Middle frontal gyrus (tissue), 1 donor: ENCODE data around the gene TCL1B.
"Not testable (repeated sequence)": the region's sequence is repeated elsewhere in the genome, so short reads cannot be mapped to it uniquely, and the experiment has no call there.

Source experiments
- DNase-seq: peaks from one replicate; pipeline ENCODE4 v3.0.0-alpha.2; 2015; ENCODE audit warnings: low spot score; ENCODE audit errors: extremely low spot score

The TCL1B gene

DNA sequence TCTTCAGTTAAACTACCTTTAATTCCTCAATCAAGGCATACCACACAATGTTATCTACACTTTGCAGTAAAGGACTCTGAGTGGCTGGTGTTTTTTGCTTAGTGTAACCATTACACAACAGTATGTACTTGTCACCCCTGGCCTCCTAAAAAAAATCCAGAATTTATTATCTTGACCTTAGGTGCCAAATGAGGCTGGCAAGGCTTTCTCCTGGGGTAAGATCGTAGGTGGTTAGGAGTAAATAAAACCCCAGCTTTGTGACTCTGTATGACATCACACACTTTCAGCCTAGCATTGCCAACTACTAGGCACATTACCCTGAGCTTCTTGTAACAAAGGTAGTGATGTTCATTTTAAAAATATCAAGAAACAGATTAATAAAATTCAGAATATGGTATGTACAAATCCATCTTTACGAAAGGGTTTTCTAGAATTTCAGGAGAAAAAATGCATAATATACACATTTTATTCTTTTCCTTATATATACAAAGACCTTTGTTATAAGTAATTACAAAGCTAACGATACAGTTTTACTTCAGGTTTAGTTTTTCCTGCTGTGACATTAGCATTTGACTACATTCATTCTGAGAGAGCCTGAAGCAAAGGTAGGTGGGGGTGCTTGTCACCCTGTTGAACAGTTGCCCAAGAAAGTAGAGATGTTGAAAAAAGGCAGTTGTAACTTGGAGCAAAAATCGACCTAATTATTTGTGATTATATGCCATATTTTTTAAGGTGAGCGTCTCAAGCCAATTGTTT lies 14.2 kb downstream of the TCL1B start:
- no peak for DNase-seq

DNA sequence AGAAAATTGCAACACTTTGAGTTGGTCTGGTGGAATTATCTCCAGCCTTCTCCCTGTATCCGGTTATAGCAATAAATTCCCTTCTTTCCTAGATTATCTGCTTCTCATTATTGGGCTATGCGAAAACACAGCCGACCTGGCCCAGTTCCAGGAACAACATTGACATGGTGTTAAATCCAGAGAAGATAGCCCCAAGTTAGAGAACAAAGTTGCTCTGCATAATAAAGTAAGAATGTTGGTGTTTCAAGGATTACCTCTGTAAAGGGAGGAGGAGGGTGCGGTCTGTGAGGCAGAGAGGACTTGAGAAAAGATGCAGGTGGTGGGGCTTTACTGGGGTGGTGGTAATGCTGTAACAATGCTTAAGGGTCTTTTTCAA lies 15.6 kb downstream of the TCL1B start:
- DNase-seq, result no peak

DNA sequence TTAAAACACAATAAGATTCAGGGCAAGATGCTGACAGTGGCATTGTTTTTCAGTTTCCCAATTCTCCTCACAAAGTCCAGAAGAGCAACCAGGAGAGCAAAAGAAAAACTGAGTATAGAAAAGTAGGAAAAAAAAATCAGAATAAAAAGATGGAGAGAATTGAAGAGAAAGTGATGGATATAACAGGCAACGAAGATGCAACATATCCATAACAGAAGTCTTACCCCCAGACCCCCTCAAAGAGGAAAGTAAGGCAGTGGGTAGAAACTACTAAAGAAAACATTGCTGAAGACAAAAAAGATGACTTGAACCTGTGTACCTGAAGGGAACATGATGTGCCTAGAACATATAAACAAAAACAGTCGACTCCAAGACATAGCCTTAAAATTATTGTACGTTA lies 17.1 kb downstream of the TCL1B start:
- DNase-seq, result no peak

DNA sequence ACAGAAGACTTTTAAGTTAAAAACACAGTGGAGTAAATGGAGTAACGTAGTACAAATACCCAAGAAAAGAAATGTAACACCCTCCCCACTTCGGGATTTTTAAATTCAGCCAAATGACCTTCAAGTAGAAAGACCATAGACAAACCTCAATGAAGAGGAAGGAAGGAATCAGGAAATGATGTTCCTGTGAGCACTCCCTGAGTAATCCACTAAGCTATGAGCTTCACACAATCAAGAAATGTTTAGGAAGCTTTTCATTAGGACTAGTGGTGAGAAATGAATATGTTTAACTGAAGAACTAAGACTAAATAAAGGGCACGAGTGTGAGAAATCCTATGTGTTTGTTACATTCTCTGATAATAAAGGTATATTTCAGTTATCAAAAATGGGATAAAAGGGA lies 17.6 kb downstream of the TCL1B start:
- no peak for DNase-seq

DNA sequence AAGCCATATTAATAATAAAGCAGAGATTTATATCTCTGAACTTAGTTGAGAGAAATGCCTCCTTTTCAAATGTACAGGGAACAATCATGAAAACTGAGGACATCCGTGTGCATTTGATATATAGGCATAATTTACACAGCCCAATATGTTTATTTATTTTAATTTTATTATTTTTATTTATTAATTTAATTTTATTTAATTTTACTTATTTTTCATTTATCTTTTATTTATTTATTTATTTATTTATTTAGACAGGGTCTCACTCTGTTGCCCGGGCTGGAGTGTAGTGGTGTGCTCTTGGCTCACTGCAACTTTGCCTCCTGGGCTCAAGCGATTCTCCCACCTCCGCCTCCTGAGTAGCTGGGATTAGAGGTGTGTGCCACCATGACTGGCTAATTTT lies 19.3 kb downstream of the TCL1B start:
- no peak for DNase-seq

DNA sequence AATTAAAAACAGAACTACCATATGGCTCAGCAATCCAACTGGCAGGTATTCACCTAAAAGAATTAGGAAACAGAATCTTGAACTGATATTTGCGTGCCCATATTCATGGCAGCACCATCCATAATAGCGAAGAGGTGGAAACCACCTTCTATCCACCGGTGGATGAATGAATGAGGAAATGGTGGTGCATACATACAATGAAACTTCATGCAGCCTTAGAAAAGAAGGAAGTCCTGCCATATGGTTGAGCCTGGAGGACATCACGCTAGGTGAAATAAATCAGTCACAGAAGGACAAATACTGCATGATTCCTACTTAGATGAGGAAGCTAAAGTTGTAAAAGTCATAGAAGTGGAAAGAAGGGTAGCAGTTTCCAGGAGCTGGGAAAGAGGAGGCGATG lies 21.1 kb downstream of the TCL1B start:
- DNase-seq, result no peak

DNA sequence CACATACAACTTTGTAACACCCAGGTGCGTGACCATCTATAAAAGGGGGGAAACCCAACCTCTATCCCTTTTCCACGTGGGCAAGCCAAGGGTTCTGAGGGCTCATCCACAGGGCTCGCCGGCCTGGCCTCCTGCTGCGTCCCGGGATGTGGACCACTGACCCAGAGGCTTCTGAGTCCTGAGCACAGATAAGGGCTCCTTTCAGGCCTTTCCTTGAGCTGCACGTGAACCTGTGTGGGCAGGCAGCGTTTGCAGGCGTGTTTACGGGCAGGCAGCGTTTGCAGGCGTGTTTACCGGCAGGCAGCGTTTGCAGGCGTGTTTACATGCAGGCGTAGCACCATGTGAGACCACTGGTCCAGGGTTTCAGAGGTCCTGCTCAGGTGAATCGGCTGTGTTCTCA lies 23.9 kb downstream of the TCL1B start:
- DNase-seq, result no peak

DNA sequence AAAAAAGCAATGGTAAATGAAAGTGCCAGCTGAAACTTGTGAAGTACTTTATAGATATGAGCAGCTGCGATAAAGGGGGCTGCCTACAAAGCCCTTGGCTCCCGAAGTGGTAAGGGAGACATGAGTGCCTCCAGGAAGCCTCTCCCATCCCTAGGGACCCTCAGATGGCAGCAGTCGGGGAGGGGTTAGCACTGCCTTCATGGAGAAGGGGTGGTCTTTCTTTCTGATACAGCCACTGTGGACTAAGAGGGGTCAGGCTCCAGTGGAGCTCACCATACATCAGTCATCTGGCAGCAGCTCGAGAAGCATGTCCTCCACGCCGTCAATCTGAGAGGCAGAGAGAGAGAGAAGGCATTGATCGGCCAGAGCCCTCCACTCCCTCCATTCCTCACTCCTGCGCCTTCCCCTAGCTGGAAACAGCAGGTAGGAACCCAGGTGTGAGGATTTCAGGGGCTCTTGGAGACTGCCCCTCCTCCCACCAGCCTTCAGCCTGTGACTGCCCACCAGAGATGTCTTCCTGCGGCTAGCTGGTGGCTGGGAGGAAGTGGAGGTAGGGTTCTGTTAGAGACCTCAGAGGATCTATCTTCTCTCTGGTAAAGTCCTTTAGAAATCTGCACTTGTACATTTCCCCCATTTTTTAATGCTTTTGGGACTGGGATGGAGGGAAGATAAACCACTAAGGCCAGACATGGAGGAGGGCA lies 25.4 kb downstream of the TCL1B start:
- no peak for DNase-seq

DNA sequence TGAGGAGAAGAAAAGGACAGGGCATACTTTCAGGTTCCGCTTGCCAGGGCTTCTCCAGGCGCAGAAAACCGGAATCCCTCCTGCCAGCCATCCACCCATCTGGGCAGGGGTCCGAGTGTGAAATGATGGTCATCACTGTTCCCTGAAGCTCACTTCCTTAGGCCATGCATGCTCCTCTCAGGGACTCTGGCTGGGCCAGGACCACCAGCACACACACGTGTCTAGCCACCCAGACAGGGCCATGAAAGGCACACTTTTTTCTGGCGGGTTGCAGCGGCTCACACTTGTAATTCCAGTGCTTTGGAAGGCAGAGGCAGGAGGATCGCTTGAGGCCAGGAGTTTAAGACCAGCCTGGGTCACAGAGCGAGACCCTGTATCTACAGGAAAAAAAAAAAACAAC lies 26.2 kb downstream of the TCL1B start:
- no peak for DNase-seq

DNA sequence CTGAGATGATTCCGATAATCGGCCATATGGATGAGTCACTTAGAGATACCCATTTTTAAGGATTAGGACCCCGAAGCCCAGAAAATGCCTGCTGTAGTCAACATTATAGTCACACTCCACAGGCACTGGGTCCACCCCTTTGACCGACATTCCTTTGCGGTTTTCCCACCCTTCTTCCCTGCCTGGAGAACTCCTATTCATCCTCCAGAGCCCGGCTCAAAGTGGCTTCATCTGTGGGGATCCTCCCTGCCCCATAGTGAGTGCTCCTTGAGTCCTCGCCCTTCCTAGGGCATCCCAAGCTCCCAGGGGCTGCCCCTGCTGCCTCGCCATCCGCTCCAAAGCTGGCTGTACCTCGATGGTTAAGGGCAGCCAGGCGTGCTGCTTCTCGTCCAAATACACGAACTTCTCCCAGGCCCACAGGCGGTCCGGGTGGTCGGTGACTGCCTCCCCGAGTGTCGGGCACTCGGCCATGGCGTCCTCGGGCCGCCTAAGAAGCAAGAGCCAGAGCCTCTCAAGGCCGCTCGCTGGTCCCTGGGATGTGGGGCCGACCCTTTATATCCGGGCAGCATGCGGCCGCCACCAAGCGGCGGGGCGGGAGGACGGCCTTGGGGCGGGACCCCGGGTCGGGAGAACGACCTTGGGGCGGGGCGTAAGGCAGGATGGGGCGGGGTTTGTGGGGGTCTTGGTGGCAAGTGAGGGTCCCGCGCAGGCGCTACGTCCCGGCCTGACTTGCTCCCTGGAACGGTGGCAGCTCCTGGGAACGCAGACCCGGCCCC lies 27.6 kb downstream of the TCL1B start, which contains the start of gene TCL1A:
TCL1A (minus strand) TSS at position 530 of the 776 bp plus-strand sequence; CDS start at position 471, 59 bp downstream.
- no peak for DNase-seq

DNA sequence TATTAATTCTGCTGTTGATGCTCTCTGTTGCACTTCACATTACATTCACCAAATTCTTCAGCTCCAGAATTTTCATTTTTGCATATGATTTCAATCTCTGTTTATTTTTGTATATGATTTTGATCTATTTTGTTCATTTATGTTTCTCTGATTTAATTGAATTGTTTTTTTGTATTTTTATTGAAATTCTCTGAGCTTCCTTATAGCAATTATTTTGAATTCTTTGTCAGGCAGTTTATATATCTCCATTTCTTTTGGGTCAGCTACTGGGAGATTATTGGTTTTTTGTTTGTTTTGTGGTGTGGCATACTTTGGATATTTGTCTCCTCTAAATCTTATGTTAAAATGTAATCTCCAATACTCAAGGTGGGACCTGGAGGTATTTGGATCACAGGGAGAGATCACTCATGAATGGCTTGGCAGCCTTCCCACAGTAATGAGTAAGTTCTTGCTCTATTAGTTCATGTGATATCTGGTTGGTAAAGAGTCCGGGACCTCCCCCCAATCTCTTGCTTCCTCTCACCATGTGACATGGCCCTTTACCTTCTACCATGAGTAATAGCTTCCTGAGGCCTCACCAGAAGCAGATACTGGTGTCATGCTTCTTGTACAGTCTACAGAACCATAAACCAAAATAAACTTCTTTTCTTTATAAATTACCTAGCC lies 36.4 kb downstream of the TCL1B start:
- DNase-seq, result no peak

DNA sequence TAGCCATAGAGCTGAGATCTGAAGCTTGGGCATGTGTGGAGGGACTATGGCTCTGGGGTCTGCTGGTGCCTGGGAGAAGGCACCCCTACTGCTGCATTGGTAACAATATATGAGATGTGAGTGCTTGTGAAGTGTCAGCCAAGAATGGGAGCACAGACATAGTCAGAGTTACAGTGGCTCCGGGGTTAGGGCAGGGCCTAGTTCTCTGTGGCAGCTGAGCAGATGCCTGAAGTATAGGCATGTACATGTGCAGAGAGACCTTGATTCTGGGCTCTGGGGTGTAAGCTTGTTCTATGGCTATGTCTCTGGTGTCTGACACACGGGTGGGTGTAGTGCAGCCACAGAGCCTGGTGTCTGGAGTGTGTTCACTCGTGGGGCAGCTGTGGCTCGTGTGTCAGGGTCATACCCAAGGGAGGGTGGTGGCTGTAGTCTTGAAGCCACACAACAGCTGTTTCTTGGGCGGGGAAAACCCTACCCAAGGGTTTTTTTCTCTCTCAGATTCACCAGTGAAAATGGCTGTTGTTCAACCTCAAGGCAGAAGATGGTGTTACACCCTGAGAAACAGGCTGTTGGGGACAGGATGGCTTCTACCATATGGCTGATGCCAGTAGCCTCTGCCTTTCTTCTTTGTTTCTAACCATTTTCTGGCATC lies 39.6 kb downstream of the TCL1B start:
- no peak for DNase-seq

DNA sequence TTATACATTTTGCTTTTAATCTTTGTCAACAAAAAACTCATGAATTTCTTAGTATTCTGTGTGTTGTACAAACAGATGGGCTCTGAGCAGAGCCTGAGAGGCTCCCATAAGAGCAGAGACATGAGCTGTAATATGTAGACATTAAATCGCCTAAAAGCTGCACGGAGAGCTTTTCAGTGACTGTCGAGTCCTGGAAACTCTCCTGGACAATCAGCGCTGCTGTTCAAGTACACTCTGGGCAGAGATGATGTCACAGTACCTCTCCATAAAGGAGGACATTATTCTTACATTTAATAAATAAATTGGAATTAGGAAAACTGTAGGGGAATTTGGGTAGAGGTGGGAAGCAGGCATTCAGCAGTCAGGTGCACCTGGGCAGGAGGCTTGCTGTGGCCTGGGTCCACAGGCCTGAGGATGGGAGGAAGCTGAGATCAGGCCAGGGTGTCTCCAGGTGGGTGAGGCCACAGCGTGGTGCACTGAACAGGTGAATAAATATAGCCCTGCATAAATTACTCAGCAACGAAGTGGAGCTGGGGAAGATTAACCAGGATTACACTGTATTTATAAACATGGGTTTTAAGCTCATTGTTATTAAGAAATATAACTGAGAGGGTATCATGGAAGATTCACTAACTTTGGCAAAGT lies 41.0 kb downstream of the TCL1B start:
- no peak for DNase-seq

DNA sequence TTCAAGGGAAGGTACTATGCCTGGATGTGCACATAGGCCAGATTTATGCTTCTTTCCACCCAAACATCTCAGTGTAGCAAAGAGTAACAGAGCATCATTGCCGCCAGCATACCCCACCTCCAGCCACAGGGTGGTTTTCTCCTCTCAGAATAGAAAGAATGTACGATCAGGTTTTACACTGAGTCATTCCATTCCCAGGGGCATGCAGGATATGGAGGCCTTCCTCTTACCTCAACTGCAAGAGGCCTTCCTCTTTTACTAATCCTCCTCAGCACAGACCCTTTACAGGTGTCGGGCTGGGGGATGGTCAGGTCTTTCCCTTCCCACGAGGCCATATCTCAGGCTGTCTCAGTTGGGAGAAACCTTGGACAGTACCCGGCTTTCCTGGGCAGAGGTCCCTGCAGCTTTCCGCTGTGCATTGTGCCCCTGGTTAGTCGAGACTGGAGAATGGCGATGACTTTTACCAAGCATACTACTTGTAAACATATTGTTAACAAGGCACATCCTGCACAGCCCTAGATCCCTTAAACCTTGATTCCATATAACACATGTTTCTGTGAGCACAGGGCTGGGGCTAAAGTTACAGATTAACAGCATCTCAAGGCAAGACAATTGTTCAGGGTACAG lies 43.3 kb downstream of the TCL1B start:
- not testable (repeated sequence) for DNase-seq

DNA sequence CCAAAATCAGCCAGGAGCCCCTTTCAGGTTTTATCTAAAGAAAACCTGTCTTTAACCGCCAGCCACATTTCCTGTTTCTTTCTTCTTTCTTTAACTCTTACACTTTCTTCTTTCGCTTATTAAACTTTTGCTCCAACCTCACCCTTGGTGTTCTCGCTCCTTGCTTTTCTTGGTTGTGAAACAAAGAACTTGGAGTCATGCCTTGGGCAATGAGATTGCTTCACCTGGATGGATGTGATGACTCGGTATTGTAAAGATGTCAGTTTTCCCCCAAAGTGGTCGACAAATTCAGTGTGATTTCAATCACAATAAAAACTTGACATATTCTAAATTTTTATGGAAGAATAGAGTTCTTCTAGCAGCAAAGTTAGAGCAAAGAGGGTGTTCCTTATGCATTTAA lies 43.9 kb downstream of the TCL1B start:
- no peak for DNase-seq

DNA sequence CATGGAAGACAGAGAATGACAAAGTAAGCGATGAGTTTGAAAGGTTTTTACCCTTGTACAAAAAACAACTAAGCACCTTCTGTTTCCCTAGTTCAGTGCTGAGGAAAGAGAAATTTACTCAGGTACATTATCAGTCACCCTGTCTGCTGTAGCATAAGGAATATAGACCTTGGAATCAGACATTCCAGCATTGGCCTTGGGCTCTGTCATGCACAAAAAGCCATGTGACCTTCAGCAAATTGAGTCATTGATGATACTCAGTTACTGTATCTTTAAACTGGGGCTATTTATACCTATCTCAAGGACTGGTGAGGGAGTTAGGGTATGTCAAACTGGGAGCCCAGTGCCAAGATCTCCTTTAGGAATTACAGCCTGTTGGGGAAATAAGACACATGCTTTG lies 47.0 kb downstream of the TCL1B start:
- DNase-seq, result no peak

DNA sequence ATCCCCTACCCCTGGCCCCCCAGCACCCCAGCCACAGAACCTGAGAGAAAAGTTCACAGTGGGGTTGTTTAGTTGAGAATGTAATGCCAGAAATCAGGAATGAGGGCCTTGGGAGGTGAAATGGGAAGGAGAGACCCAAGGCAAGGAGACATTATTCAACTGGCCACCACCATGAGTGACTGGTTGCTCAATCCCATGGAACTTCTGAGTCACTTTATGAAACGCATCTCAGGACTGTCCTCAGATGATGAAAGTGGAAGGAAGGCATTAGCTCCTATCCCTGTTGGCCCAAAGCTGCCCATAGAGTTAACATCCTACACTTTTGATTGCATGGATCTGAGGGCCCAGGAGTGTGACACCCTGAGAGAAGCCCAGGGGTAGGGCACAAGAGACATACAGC lies 53.1 kb downstream of the TCL1B start:
- DNase-seq, result no peak

DNA sequence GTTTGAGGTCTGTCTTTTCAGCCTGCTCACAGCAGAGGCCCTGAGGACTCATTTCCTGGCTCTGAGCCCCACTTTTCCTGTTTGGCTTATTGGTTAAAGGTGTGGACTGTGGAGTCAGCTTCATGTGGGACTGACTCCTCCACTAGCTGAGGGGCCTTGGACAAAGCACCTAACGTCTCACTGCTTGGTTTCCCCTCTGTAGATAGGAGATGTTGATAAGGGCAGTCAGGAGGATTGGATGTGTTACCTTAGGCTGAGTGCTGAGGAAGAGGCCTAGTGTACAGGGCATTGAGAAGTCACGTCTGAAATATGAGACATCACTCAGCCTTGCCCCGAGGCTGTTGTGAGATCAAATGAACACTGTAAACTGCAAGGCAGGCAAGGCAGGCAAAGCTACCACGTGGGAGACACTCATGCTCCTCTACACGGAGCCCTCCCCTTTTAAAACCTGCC lies 54.8 kb downstream of the TCL1B start:
- DNase-seq, result no peak

DNA sequence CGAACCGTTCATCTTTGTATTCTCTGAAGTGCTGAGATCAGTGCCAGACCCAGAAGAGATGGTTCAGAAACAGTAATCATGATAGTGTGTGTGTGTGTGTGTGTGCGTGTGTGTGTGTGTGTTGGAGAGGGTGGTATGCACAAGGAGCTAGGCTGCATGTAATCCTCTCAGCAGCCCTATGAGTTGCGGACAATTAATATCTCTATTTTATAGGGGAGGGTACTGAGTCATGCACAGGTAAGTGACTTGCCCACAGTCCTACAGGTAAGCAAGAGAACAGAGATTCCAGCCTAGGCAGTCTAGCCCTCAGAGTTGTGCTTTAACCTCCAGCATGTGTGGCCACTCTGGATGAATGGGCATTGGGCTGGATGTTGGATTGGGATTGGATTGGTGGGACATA lies 55.6 kb downstream of the TCL1B start:
- no peak for DNase-seq
